Inferior parietal cortex (tissue), 1 donor: ENCODE data around the gene LRRC42.

Experiments used
- DNase-seq: peaks from one replicate; pipeline ENCODE4 v3.0.0-alpha.2; 2016; ENCODE audit errors: extremely low spot score

The LRRC42 gene

GRCh38 chr1:53946252-53947171, at the start of gene LRRC42:
TSS of gene LRRC42 (plus strand) at chr1:53946350. CDS start at chr1:53952000, 5,650 bp downstream.
- DNase-seq = no peak

- DNase-seq = peak; percentile 68
Measured at GRCh38 chr1:53896635-53897229, 49.4 kb upstream of the LRRC42 start.

- DNase-seq = no peak
Measured at GRCh38 chr1:53899206-53899628, 46.9 kb upstream of the LRRC42 start.

GRCh38 chr1:53899708-53900107, 46.4 kb upstream of the LRRC42 start:
- no peak for DNase-seq

- no peak for DNase-seq
Measured at GRCh38 chr1:53902235-53903138, 43.7 kb upstream of the LRRC42 start.

GRCh38 chr1:53905509-53905908, 40.6 kb upstream of the LRRC42 start:
- DNase-seq = no peak

GRCh38 chr1:53906121-53906520, 40.0 kb upstream of the LRRC42 start:
- no peak for DNase-seq

GRCh38 chr1:53909946-53910345, 36.2 kb upstream of the LRRC42 start:
- DNase-seq = no peak

GRCh38 chr1:53911442-53911841, 34.7 kb upstream of the LRRC42 start:
- DNase-seq = no peak

GRCh38 chr1:53913352-53914033, 32.7 kb upstream of the LRRC42 start:
- no peak for DNase-seq

- DNase-seq = no peak
Measured at GRCh38 chr1:53918343-53918742, 27.8 kb upstream of the LRRC42 start.

GRCh38 chr1:53919675-53920066, 26.5 kb upstream of the LRRC42 start:
- DNase-seq = no peak

GRCh38 chr1:53927376-53927881, 18.7 kb upstream of the LRRC42 start:
- DNase-seq = no peak

GRCh38 chr1:53929246-53929960, 16.7 kb upstream of the LRRC42 start:
- DNase-seq = no peak

- no peak for DNase-seq
Measured at GRCh38 chr1:53930932-53931331, 15.2 kb upstream of the LRRC42 start.

- no peak for DNase-seq
Measured at GRCh38 chr1:53931523-53931922, 14.6 kb upstream of the LRRC42 start.

- DNase-seq = no peak
Measured at GRCh38 chr1:53934170-53934765, 11.9 kb upstream of the LRRC42 start.

- no peak for DNase-seq
Measured at GRCh38 chr1:53936430-53936829, 9.7 kb upstream of the LRRC42 start.

- no peak for DNase-seq
Measured at GRCh38 chr1:53938136-53938830, 7.9 kb upstream of the LRRC42 start.
